Measurements from ENCODE around the gene RBM22.

Gene RBM22

GRCh38 chr5:150660108-150660831 lies 40.6 kb downstream of the RBM22 start:
- Histone ChIP-seq H3K27me3 (ENCODE audit: control insufficient read depth, insufficient read depth, low read length) (peaks cover 10% of the 10 kb centered on the region), H3K4me3 (ENCODE audit: low read depth, low read length) (no peak overlapping the region), H3K4me1 (ENCODE audit: control insufficient read depth, insufficient read depth, low read length) (peaks cover 19% of the 10 kb centered on the region), H3K9ac (ENCODE audit: low read depth, low read length) (no peak overlapping the region), H3K36me3 (ENCODE audit: control insufficient read depth, insufficient read depth, low read length) (peaks cover 4% of the 10 kb centered on the region), H3K27ac (ENCODE audit: low read depth, low read length) (no peak overlapping the region), H3K9me3 (ENCODE audit: control insufficient read depth, insufficient read depth, low read length) (no peaks in the 10 kb centered on the region)

- H3K27me3 ChIP-seq (ENCODE audit: control insufficient read depth, insufficient read depth, low read length): peaks cover 10% of the 10 kb centered on the region
- H3K27ac ChIP-seq (ENCODE audit: low read depth, low read length): no peak overlapping the region
Measured at GRCh38 chr5:150659360-150660107, 41.3 kb downstream of the RBM22 start.

GRCh38 chr5:150658699-150659265 lies 42.1 kb downstream of the RBM22 start:
- no peaks in the 10 kb centered on the region for H3K36me3 ChIP-seq (ENCODE audit: control insufficient read depth, insufficient read depth, low read length)
- no peak overlapping the region for H3K9ac ChIP-seq (ENCODE audit: low read depth, low read length)
- no peak overlapping the region for H3K27ac ChIP-seq (ENCODE audit: low read depth, low read length)
- no peak overlapping the region for H3K4me3 ChIP-seq (ENCODE audit: low read depth, low read length)
- H3K4me1 ChIP-seq (ENCODE audit: control insufficient read depth, insufficient read depth, low read length): peaks cover 19% of the 10 kb centered on the region
- peaks cover 10% of the 10 kb centered on the region for H3K27me3 ChIP-seq (ENCODE audit: control insufficient read depth, insufficient read depth, low read length)
- no peaks in the 10 kb centered on the region for H3K9me3 ChIP-seq (ENCODE audit: control insufficient read depth, insufficient read depth, low read length)

More at GRCh38 chr5:150659360-150660107, 41.3 kb downstream of the RBM22 start:
- Histone ChIP-seq H3K9me3 (ENCODE audit: control insufficient read depth, insufficient read depth, low read length) (no peaks in the 10 kb centered on the region), H3K36me3 (ENCODE audit: control insufficient read depth, insufficient read depth, low read length) (no peaks in the 10 kb centered on the region), H3K4me1 (ENCODE audit: control insufficient read depth, insufficient read depth, low read length) (peaks cover 19% of the 10 kb centered on the region), H3K9ac (ENCODE audit: low read depth, low read length) (no peak overlapping the region), H3K4me3 (ENCODE audit: low read depth, low read length) (no peak overlapping the region)

DNA sequence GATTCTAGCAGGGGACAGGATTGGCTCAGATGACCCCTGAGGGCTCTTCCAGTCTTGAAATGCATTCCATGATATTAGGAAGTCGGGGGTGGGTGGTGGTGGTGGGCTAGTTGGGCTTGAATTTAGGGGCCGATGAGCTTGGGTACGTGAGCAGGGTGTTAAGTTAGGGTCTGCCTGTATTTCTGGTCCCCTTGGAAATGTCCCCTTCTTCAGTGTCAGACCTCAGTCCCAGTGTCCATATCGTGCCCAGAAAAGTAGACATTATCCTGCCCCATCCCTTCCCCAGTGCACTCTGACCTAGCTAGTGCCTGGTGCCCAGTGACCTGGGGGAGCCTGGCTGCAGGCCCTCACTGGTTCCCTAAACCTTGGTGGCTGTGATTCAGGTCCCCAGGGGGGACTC lies 42.7 kb downstream of the RBM22 start:
- Histone ChIP-seq H3K4me1 (ENCODE audit: control insufficient read depth, insufficient read depth, low read length) (peaks cover 19% of the 10 kb centered on the region), H3K27me3 (ENCODE audit: control insufficient read depth, insufficient read depth, low read length) (peaks cover 10% of the 10 kb centered on the region), H3K27ac (ENCODE audit: low read depth, low read length) (no peak overlapping the region), H3K36me3 (ENCODE audit: control insufficient read depth, insufficient read depth, low read length) (no peaks in the 10 kb centered on the region), H3K9me3 (ENCODE audit: control insufficient read depth, insufficient read depth, low read length) (no peaks in the 10 kb centered on the region), H3K4me3 (ENCODE audit: low read depth, low read length) (no peak overlapping the region), H3K9ac (ENCODE audit: low read depth, low read length) (no peak overlapping the region)

- peaks cover 17% of the 10 kb centered on the region for H3K4me1 ChIP-seq (ENCODE audit: control insufficient read depth, insufficient read depth, low read length)
- peak overlapping the region; percentile 72 for H3K4me3 ChIP-seq (ENCODE audit: low read depth, low read length)
- H3K9ac ChIP-seq (ENCODE audit: low read depth, low read length): peak overlapping the region; percentile 73
- no peaks in the 10 kb centered on the region for H3K36me3 ChIP-seq (ENCODE audit: control insufficient read depth, insufficient read depth, low read length)
- no peaks in the 10 kb centered on the region for H3K9me3 ChIP-seq (ENCODE audit: control insufficient read depth, insufficient read depth, low read length)
- no peak overlapping the region for H3K27ac ChIP-seq (ENCODE audit: low read depth, low read length)
- H3K27me3 ChIP-seq (ENCODE audit: control insufficient read depth, insufficient read depth, low read length): peaks cover 10% of the 10 kb centered on the region
Measured at GRCh38 chr5:150656191-150657132, 44.4 kb downstream of the RBM22 start.

- no peaks in the 10 kb centered on the region for H3K9me3 ChIP-seq (ENCODE audit: control insufficient read depth, insufficient read depth, low read length)
- no peaks in the 10 kb centered on the region for H3K36me3 ChIP-seq (ENCODE audit: control insufficient read depth, insufficient read depth, low read length)
- H3K27me3 ChIP-seq (ENCODE audit: control insufficient read depth, insufficient read depth, low read length): peaks cover 10% of the 10 kb centered on the region
- H3K27ac ChIP-seq (ENCODE audit: low read depth, low read length): no peak overlapping the region
- peaks cover 7% of the 10 kb centered on the region for H3K4me1 ChIP-seq (ENCODE audit: control insufficient read depth, insufficient read depth, low read length)
- no peak overlapping the region for H3K9ac ChIP-seq (ENCODE audit: low read depth, low read length)
- no peak overlapping the region for H3K4me3 ChIP-seq (ENCODE audit: low read depth, low read length)
Measured at GRCh38 chr5:150655221-150655620, 45.6 kb downstream of the RBM22 start.

GRCh38 chr5:150653762-150654556 lies 46.9 kb downstream of the RBM22 start:
- no peak overlapping the region for H3K9ac ChIP-seq (ENCODE audit: low read depth, low read length)
- H3K4me3 ChIP-seq (ENCODE audit: low read depth, low read length): no peak overlapping the region
- peaks cover 3% of the 10 kb centered on the region for H3K4me1 ChIP-seq (ENCODE audit: control insufficient read depth, insufficient read depth, low read length)
- H3K27ac ChIP-seq (ENCODE audit: low read depth, low read length): no peak overlapping the region
- no peaks in the 10 kb centered on the region for H3K36me3 ChIP-seq (ENCODE audit: control insufficient read depth, insufficient read depth, low read length)
- peaks cover 10% of the 10 kb centered on the region for H3K27me3 ChIP-seq (ENCODE audit: control insufficient read depth, insufficient read depth, low read length)
- H3K9me3 ChIP-seq (ENCODE audit: control insufficient read depth, insufficient read depth, low read length): no peaks in the 10 kb centered on the region

DNA sequence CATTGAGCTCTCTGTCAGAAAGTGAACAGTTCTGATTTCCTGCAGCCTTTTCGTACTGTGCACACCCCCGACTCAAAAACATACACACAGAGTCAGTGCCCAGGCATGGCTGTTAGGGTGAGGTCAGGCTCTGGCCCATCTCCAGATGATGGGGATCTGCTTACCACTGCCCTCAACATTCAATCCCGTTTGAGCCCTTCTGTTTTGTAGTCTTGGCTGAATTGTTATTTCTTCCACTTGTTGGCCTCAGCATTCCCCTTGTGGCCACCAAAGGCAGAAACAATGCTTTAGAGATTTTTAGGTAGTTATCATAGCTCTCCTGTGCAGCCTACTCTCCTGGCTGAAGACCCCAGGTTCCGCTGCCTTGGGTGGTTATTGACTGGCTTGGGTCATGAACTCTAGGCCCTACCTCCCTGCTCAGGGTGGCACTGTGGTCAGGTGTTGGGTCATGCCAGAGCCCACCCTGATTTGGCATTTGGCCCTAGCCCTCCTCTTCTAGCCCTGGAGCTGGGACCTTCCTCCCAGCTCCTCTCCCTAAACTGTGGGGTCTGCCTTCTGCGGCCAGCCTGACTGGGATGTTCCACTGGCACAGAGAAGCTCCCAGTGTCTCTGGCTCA lies 47.6 kb downstream of the RBM22 start:
- Histone ChIP-seq H3K36me3 (ENCODE audit: control insufficient read depth, insufficient read depth, low read length) (no peaks in the 10 kb centered on the region), H3K4me1 (ENCODE audit: control insufficient read depth, insufficient read depth, low read length) (peaks cover 3% of the 10 kb centered on the region), H3K9ac (ENCODE audit: low read depth, low read length) (no peak overlapping the region), H3K27ac (ENCODE audit: low read depth, low read length) (no peak overlapping the region), H3K9me3 (ENCODE audit: control insufficient read depth, insufficient read depth, low read length) (no peaks in the 10 kb centered on the region), H3K27me3 (ENCODE audit: control insufficient read depth, insufficient read depth, low read length) (peaks cover 10% of the 10 kb centered on the region), H3K4me3 (ENCODE audit: low read depth, low read length) (no peak overlapping the region)

- Histone ChIP-seq H3K36me3 (ENCODE audit: control insufficient read depth, insufficient read depth, low read length) (no peaks in the 10 kb centered on the region), H3K27ac (ENCODE audit: low read depth, low read length) (peak overlapping the region; percentile 12), H3K4me3 (ENCODE audit: low read depth, low read length) (no peak overlapping the region), H3K4me1 (ENCODE audit: control insufficient read depth, insufficient read depth, low read length) (peaks cover 3% of the 10 kb centered on the region), H3K9ac (ENCODE audit: low read depth, low read length) (no peak overlapping the region), H3K9me3 (ENCODE audit: control insufficient read depth, insufficient read depth, low read length) (no peaks in the 10 kb centered on the region), H3K27me3 (ENCODE audit: control insufficient read depth, insufficient read depth, low read length) (peaks cover 1% of the 10 kb centered on the region)
Measured at GRCh38 chr5:150651924-150652671, 48.8 kb downstream of the RBM22 start.

Measured in HUES48 (cell line).